ENCODE measurements around the gene SELENOM. TPM values are rescaled to one million over a fixed set of nuclear protein-coding genes. Genes with fewer than 3 reads are reported as not detected.

Gene SELENOM
- total and polyA plus RNA-seq, 2 of the 8 experiments (the other 6 are each of a cell fraction or from before 2014, with no cell fraction given) = 22.7 to 40.0 TPM

DNA sequence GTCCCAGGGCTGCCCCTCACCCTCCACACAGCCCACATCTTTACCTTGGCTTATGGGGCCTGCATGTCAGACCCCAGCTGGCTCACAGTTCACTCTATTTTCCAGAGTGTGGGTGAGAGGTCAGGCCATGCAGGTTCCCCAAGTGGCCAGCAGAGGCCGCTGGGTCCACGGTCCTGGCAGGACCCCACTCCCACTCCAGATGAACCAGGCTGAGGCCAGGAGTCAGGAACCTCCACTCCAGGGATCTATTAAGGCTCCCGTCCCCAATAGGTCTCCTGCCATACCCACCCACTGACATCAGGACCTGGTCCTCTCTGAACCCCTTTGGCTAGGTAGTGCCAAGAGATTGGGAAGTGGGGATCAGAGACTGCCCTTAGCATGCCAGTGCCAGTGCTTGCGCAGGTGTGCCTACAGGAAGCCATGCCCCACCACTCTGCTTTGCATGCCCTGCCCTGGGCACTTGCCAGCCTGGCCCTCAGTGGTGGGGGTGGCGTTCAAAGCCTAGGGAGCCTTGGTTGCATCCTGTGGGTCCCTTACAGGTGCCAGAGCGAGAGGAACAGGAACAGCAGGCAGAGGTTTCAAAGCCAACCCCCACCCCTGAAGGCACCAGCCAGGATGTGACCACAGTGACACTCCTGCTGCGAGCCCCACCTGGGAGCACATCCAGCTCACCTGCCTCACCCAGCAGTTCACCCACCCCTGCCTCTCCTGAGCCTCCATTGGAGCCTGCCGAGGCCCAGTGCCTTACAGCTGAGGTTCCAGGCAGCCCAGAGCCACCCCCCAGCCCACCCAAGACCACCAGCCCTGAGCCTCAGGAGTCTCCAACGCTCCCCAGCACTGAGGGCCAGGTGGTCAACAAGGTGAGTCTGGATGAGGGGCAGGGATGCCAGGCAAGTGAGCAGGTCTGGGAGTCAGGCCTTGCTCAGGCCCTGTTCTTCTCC is 17.9 kb downstream of the SELENOM start (continued):
- TF ChIP-seq CBX8 (IDR thresholded peaks at IDR 0.05; ENCODE audit: borderline replicate concordance, low read depth, low read length) (no peak), POLR2A (IDR thresholded peaks at IDR 0.05; ENCODE audit: control extremely low read depth in 1 of 2, low read depth in 2 of 2, low read length in 2 of 2) (no peak), CHD2 (IDR thresholded peaks at IDR 0.05; ENCODE audit: low read length) (no peak), NRF1 (IDR thresholded peaks at IDR 0.05; ENCODE audit: low read depth, low read length) (no peak), HDAC2 (IDR thresholded peaks at IDR 0.05; ENCODE audit: borderline replicate concordance in 1 of 2, low read depth in 2 of 2, low read length in 2 of 2) (peak in 1 of 2 experiments; percentile 39; a peak in 1 of 4 replicates), TAF7 (optimal IDR thresholded peaks at IDR 0.05; ENCODE audit: borderline replicate concordance, low read depth, low read length) (no peak), KDM4A (IDR thresholded peaks at IDR 0.05; ENCODE audit: low read depth, low read length, severe bottlenecking) (no peak), BCL11A (IDR thresholded peaks at IDR 0.05; ENCODE audit: low read depth in 2 of 2, low read length in 2 of 2) (no peak), BRCA1 (IDR thresholded peaks at IDR 0.05; ENCODE audit: low read depth, low read length) (no peak), YY1 (IDR thresholded peaks at IDR 0.05; ENCODE audit: low read depth, low read length) (no peak), POU5F1 (IDR thresholded peaks at IDR 0.05; ENCODE audit: low read depth, low read length) (no peak), RAD21 (IDR thresholded peaks at IDR 0.05 in 1 of 2, conservative IDR thresholded peaks at IDR 0.05 in 1 of 2; ENCODE audit: low read depth in 2 of 2, low read length in 2 of 2) (peak; percentile 69 to 79), GTF2F1 (IDR thresholded peaks at IDR 0.05; ENCODE audit: borderline replicate concordance, low read depth, low read length) (no peak), RNF2 (IDR thresholded peaks at IDR 0.05; ENCODE audit: borderline replicate concordance, low read depth, low read length, missing control alignments, poor library complexity, severe bottlenecking) (no peak), EGR1 (IDR thresholded peaks at IDR 0.05; ENCODE audit: borderline replicate concordance, low read depth, low read length) (no peak), EP300 (IDR thresholded peaks at IDR 0.05; ENCODE audit: borderline replicate concordance in 1 of 2, low read depth in 2 of 2, low read length in 2 of 2) (no peak), TCF12 (IDR thresholded peaks at IDR 0.05; ENCODE audit: low read depth, low read length) (no peak), ASH2L (IDR thresholded peaks at IDR 0.05; ENCODE audit: low read length) (no peak), SUZ12 (IDR thresholded peaks at IDR 0.05; ENCODE audit: low read length) (no peak), JUN (IDR thresholded peaks at IDR 0.05; ENCODE audit: low read depth, low read length) (no peak), SP2 (IDR thresholded peaks at IDR 0.05; ENCODE audit: low read length) (no peak), RXRA (IDR thresholded peaks at IDR 0.05; ENCODE audit: insufficient read depth, low read depth, low read length) (0 out of 2 replicates have a peak, but pooled peaks have one; percentile 66), SAP30 (IDR thresholded peaks at IDR 0.05; ENCODE audit: insufficient read depth, insufficient replicate concordance, low read length) (no peak)
